GM10847 (cell line): ENCODE data around the gene ERVH48-1.

ENCODE experiments used
- POLR2A ChIP-seq: IDR thresholded peaks from 2 replicates; pipeline ENCODE4 v1.6.1; 2011; ENCODE audit not compliant: insufficient read length; ENCODE audit errors: extremely low read depth

The ERVH48-1 gene

DNA sequence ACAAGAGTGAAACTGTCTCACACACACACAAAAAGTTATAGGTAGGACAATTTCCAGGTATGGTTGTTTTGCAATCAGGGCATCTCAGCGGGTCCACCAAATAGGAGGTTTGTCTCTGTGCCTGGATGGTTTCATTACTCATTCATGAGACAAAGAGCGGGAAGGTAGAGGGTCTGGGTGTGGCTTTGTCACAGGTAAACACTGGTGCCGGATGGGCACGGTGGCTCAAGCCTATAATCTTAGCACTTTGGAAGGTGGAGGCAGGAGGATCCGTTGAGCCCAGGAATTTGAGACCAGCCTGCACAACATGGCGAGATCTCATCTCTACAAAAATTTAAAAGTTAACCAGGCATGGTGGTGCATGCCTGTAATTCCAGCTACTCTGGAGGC is 16.3 kb upstream of the ERVH48-1 start:
- no peak for TF ChIP-seq POLR2A

GRCh38 chr21:42939582-42940413 is 14.4 kb upstream of the ERVH48-1 start:
- no peak for TF ChIP-seq POLR2A

DNA sequence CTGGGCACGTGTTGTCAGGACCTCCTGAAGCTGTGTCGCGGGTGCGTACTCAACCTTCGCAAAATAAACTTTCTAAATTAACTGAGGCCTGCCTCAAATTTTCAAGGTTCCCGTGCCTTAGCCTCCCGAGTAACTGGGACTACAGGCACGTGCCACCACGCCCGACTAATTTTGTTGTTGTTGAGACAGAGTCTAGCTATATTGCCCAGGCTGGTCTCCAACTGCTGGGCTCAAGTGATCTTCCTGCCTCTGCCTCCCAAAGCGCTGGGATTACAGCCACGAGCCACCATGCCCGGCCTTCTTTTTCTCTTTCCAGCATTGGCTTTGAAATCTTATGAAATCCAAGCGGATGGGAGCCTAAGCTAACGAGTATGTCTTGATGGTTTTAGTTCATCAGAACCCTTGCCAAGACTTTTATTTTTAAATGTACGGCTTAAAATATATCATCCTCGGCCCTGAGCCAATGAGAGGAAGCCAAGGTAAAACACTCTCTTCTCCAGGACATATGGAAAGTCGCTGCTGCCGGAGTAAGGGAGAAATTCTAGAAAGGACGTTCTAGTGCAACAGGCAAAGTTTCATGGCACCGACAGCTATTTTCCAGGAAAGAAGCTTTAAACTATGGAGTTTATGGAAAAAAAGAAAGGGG is 12.7 kb upstream of the ERVH48-1 start:
- TF ChIP-seq POLR2A = no peak

DNA sequence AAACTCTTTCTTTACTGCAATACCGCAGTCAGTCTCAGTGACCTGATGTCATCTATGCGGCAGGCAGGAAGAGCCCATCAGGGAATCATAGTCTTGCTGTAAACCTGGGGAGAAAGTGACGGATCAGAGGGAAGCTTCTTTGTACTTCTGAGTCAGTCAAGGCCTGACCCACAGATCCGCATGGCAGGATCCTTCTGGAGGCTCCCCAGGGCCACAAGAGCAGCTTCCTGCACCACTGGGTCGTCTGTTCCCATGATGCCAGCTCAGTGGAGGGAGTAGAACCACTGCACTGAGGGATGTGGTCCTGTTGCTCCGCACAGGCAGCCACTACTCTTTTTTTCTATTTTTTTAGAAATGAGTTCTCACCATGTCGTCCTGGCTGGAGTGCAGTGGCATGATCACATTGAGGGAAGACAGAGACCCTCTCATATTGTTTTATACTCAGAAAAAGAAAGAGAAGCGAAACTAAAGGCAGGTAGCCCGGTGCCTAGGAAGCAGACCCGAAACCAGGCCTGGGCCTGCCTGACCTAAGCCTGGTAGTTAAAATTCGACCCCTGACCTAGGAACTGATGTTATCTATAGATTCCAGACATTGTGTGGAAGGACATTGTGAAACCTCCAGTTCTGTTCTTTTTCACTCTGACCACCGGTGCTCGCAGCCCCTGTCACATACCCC is 6.3 kb upstream of the ERVH48-1 start:
- TF ChIP-seq POLR2A = no peak

GRCh38 chr21:42929969-42930368 is 4.5 kb upstream of the ERVH48-1 start:
- TF ChIP-seq POLR2A = no peak

DNA sequence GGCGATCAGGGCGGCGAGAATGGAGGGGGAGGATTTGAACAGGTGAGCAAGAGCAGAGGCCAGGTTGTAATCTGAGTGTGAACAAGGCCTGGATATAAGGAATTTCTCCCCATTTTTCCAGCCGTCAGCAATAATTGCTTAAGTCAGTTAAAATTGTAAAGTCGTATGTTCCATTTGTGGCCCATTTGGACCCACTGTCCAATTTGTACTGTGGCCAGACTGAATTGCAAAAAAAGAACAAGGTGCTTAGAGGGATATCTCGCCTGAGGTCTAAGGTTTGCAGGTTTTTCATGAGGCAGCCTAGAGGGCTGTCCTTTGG is 1.0 kb downstream of the ERVH48-1 start:
- TF ChIP-seq POLR2A = no peak

DNA sequence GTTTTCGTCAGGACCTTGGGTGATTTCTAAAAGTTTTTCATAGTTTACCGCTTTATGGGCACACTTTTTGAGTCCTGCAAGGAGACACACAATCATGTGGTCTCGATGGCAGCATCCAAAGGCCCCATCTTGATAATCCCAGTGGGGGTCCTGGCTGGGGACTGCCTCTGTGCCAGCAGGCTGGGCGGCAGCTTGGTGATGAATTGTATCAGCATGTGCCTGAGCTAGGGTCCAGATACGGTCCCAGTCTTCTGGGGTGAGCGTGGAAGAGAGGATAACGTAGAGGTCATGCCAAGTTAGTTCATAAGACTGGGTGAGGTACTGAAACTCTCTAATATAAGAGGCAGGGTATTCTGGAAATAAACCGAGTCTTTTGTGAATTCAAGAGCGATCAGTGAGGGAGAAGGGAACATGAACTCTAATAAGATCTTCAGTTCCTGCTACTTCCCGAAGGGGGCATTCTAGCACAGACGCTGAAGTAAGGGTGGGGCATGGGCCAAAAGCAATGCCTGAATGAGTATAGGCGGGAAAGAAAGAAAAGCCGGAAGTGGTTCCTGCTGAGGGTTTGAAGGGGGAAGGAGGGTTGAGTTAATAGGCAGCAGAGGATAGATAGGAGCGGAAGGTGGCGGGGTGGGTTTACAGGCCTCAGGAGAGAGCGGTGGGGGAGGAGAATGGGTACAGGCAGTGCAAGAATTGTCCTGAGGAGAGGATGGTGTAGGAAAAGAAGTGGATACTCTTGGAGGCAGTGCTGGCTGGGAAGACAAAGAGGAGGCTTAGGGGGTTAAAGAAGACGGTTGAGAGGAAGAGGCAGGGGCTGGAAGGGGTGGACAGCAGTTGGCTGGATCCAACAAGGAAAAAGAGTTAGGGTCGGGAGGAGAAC is 1.6 kb downstream of the ERVH48-1 start:
- no peak for TF ChIP-seq POLR2A

DNA sequence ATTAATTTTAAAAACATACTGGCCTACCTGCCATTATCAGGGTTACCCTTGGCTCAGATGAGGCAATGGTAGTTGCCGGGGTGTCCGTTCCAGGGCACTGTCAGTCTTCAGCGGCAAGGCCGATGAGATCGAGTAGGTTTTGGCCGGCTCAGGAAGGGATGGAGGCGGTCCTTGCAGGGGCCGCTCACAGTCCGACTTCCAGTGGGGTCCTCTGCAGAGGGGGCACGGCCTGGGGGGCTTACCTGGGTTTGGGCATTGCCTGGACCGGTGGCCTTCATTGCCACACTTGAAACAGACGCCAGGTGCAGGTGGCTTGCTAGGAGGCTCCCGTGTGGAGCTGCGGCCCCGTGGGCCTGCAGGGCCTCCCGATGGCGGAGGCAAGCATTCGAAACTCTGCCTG is 2.5 kb downstream of the ERVH48-1 start:
- no peak for TF ChIP-seq POLR2A

GRCh38 chr21:42921927-42922326 is 3.5 kb downstream of the ERVH48-1 start:
- TF ChIP-seq POLR2A = no peak

DNA sequence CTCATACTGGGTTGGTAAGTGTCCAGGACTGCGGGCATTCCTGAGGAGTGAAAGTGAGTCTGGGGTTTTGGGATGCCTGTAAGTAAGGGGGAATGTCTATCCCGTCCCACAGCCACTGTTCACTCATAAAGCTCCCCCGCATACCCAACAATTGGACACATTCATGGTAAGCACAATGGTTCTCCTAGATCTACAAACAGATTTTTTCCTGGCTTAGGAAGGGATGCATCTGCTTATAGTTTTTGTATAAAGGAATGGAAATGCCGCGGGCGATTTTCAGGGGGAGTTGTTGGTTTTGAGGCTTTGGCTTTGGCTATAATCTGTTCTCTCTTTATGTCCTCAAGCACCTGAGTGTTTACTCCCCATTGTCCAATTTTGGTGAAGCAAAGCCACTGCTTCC is 7.1 kb downstream of the ERVH48-1 start:
- no peak for TF ChIP-seq POLR2A

- no peak for TF ChIP-seq POLR2A
These were observed 12.0 kb downstream of the ERVH48-1 start for GRCh38 chr21:42913476-42913875.

DNA sequence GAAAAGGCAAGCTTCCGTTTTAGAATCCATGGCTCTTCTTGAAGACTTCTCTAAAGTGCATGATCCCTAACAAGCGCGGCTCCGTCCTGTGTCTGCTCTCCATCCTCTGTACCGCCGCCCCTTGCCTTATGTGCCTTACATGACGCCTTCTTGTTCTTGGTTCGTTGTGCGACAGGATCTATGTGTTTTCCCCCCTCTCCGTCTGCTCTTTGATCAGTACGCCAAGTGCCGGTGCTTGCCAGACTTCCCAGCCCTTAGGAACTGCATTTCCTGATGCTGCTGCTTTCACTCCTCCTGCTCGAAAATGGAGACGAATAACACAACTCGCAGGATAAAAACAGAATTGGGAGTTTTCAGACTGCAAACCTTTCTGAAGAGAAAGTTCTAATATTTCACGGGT is 19.2 kb downstream of the ERVH48-1 start:
- no peak for TF ChIP-seq POLR2A

GRCh38 chr21:42905195-42905594 is 20.2 kb downstream of the ERVH48-1 start:
- TF ChIP-seq POLR2A = no peak

DNA sequence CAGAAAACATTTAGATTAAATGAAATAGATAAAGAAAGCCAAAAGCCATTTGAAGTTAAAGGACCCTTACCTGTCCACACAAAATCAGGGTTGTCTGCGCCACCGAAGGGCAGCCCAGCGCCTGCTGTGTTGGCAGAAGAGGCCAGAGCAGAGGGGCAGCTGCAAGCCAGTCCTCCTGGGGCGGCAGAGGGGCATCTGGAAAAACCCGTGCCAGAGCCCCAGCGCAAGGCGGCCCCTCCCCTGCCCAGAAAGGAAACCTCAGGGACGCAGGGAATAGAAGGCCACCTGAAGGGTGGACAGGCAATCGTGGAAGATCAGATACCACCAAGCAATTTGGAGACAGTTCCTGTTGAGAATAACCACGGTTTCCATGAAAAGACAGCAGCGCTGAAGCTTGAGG is 21.6 kb downstream of the ERVH48-1 start:
- no peak for TF ChIP-seq POLR2A

GRCh38 chr21:42900446-42900845 is 25.0 kb downstream of the ERVH48-1 start:
- TF ChIP-seq POLR2A = no peak
